Ovary (tissue), 3 donors: Measurements from ENCODE around the gene AOAH.

Experiments
- POLR2A ChIP-seq: fragments of 450-650 bp; IDR thresholded peaks from one replicate; pipeline ENCODE4 v1.6.1; 2017; ENCODE audit warnings: antibody characterized with exemption, mild to moderate bottlenecking, moderate library complexity
- TF ChIP-seq, protein P1 (sequence below), 3 donors: fragments of 450-650 bp in 2 of 3; fragments of 200-600 bp in 1 of 3; IDR thresholded peaks; one replicate each; pipeline versions ENCODE4 v1.5.1 to v1.8.0; 2016 to 2022; ENCODE audit warnings: antibody characterized with exemption in 3 of 3, mild to moderate bottlenecking in 1 of 3
- donor health status: DM: no; HTN: no; CAD: no.

DNA sequence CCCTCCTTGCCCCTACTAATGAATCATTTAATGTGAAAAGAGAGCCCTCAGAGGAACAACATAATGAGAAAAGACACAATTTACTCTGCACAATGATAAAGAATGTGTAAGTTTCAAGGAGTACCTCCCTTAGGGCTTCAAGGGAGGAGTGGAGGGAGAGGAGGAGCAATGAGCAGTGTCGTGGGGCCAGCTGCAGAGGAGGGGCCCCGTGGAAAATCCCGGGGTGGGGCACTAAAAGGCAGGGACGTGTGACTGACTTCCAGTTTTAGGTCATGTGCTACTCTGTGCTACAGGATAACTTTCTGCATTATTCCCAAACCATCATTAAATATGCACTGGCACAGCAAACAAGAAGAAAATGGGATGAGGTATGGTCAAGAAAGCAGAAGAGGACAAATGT is 226.5 kb downstream of the AOAH start:
- no peak for TF ChIP-seq POLR2A
- TF ChIP-seq, protein P1, sequence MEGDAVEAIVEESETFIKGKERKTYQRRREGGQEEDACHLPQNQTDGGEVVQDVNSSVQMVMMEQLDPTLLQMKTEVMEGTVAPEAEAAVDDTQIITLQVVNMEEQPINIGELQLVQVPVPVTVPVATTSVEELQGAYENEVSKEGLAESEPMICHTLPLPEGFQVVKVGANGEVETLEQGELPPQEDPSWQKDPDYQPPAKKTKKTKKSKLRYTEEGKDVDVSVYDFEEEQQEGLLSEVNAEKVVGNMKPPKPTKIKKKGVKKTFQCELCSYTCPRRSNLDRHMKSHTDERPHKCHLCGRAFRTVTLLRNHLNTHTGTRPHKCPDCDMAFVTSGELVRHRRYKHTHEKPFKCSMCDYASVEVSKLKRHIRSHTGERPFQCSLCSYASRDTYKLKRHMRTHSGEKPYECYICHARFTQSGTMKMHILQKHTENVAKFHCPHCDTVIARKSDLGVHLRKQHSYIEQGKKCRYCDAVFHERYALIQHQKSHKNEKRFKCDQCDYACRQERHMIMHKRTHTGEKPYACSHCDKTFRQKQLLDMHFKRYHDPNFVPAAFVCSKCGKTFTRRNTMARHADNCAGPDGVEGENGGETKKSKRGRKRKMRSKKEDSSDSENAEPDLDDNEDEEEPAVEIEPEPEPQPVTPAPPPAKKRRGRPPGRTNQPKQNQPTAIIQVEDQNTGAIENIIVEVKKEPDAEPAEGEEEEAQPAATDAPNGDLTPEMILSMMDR (IDR thresholded peaks at IDR 0.05), result no peak
